ENCODE measurements around the gene FRMPD3.
"Not testable (repeated sequence)": the region's sequence is repeated elsewhere in the genome, so short reads cannot be mapped to it uniquely, and the experiment has no call there.

The FRMPD3 gene

DNA sequence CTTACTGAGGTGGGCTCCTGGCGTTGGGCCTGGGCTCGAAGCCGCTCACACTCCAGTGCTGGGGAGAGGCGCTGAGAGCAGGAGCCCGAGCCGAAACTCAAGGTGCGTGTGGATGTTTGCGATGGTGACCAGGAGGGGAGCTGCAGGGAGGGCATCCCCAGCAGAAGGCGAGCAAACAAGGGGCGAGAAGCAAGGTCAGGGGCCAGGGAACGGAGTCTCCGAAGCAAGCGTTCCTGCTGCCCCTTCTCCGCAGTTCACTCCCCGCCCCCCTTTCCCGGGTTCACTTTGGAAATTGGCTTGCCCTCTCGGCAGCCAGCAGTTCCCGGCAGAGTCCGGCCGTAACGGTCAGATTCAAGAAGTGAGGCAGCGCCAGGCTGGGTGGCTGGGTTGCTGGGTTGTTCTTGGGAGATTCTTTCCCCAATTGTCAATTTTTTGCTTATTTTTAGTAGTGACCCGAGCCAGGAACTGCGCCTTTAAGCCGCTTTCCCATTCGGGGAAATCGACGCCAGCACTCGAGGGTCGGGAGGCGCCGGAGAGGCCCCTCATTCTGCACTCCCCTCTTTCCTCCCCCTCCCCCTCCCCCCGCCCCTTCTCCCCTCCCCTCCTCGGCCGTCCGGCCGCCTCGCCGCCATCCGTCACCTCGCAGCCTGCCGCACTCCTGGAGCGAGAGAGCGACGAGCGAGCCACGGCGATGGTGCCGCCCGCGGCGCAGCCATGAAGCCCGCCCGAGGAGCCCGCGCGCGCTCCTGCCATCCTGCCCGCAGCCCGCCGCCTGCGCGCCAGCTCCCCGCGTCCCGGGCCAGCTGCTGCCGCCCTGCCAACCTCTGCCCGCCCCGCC is at the start of gene FRMPD3:
TSS of gene FRMPD3 (plus strand) at position 655 of the 838 bp plus-strand sequence. CDS start 76,937 bp downstream, outside the sequence.
- DNase-seq (ENCODE audit: low read depth, low spot score) = no peak

- DNase-seq (ENCODE audit: low read depth, low spot score) = no peak
Measured at GRCh38 chrX:107420571-107420970, 28.9 kb upstream of the FRMPD3 start.

GRCh38 chrX:107421337-107421861 is 28.1 kb upstream of the FRMPD3 start:
- DNase-seq (ENCODE audit: low read depth, low spot score) = no peak

DNA sequence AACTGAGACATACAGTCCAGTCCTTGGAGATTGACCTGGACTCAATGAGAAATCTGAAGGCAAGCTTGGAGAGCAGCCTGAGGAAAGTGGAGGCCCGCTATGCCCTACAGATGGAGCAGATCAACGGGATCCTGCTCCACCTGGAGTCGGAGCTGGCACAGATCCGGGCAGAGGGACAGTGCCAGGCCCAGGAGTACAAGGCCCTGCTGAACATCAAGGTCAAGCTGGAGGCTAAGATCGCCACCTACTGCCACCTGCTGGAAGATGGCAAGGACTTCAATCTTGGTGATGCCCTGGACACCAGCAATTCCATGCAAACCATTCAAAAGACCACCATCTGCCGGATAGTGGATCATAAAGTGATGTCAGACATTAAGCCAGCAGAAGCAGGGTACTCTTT is 20.4 kb upstream of the FRMPD3 start:
- no peak for DNase-seq (ENCODE audit: low read depth, low spot score)

DNA sequence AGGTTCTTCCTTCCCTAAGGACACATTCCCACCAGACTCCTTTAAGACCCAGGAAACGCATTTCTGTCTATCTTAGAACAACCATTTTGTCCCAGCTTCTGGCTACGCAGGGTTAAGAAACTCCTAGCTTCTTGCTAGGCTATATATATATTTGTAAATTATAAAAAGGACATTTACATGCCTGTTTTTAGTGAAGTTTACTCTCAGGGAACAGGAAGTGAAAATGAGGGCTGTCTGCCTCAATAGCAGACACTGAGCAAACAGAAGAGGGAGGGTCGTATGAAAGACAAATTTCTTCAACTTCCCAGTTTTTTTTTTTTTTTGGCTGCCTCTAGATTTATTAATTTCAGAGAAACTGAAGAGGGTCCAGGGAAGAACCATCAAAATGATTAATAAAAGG is 9.3 kb upstream of the FRMPD3 start:
- no peak for DNase-seq (ENCODE audit: low read depth, low spot score)

DNA sequence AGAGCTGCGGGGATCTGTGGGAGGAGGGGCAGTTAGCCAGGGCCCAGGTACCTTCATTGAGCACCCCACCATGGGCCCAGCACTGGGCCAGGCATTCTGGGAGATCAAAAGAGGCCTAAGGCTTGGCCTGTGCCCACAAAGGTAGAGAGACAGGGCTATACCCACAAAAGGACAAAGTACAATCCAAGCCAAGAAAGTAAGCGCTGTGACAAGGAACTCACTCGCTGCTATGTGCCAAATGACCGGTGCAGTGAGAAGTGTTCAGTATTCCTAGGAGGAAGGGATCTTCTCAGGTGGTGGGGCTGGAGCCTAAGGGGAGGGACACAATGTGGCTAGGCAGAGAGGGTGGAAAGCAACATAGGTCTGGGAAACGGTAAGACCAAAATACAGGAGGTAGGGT is 8.8 kb upstream of the FRMPD3 start:
- no peak for DNase-seq (ENCODE audit: low read depth, low spot score)

DNA sequence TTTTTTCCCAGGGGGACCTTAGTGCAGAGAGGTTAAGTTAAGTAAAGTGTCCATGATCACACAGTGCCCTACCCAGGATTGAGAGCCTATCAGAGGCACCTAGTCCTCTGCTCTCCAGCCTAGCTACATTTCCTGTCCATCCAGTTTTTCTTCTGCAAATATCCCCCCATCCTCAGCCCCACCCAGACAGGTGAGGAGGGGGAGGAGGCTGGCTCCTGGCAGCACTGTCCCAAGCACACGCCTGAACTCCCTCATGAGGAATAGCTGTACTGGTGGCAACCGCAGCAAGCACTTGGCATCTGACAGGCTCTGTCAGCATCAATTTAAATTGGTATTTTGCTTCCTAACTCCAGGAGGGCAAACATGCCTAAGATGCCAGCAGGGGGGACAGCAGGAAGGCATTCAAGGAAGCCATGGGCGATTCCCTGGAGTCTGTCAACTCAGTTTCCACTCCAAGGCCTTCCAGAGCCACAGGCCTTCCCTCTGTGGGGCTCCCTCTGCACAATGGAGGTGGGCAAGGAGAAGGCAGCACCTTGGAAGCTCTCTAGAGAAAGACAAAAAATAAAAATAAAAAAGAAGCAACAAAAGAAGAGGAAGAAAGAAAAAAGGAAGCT is 6.4 kb upstream of the FRMPD3 start:
- DNase-seq (ENCODE audit: low read depth, low spot score) = no peak

GRCh38 chrX:107445146-107445545 is 4.3 kb upstream of the FRMPD3 start:
- DNase-seq (ENCODE audit: low read depth, low spot score) = no peak

- no peak for DNase-seq (ENCODE audit: low read depth, low spot score)
Measured at GRCh38 chrX:107445631-107446030, 3.8 kb upstream of the FRMPD3 start.

DNA sequence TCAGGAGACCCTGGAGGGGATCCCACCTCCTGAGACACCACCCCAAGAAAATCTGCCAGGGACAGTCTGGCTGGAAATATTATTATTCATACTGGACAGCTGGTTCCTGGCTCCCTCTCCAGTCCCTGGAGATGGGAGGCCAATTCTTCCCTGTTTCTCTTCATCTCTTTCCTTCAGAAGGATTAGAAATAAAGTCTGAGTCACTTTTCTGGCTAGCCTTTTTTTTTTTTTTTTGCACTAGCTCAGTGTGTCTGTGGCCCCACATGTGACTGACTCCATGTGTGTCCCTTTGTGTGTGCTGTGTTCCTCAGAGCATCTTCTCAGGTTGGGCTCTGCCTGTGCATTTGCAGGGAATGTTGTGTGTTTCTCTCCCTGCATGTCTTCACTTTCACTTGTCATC is 1.8 kb upstream of the FRMPD3 start:
- no peak for DNase-seq (ENCODE audit: low read depth, low spot score)

- no peak for DNase-seq (ENCODE audit: low read depth, low spot score)
Measured at GRCh38 chrX:107448625-107448997, 841 bp upstream of the FRMPD3 start.

DNA sequence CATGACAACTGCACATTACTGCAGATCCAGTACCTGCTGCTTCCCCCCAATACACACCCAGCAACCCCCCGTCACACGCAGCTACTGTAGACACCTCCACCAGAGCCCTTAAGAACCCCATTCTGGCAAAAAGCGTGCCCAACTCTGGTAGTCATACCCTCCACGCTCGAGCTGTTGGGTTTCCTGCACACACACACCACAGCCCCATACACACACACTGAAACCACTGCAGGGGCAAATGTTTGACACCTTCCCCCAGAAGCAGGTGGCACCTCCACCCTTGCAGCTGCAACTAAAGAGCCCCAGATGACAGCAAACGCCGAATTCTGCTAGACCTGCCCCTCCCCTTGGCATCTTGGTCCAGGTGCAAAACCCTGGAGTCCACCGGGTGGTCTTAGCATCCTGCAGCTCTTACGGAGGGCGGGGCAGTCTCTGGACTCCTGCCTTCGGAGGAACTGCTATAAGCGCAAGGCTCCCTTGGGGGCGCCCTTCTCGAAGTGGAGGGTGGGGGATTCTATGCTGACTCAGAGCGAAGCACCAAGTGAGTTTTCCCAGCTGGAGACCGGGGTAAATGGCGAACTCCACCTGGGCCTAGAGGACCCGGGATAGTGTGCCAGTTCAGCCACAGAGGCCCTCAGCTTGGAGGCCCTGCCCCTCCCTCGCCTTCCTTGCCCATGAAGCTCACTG is 1.5 kb downstream of the FRMPD3 start:
- no peak for DNase-seq (ENCODE audit: low read depth, low spot score)

GRCh38 chrX:107451731-107452130 is 2.3 kb downstream of the FRMPD3 start:
- DNase-seq (ENCODE audit: low read depth, low spot score) = no peak

DNA sequence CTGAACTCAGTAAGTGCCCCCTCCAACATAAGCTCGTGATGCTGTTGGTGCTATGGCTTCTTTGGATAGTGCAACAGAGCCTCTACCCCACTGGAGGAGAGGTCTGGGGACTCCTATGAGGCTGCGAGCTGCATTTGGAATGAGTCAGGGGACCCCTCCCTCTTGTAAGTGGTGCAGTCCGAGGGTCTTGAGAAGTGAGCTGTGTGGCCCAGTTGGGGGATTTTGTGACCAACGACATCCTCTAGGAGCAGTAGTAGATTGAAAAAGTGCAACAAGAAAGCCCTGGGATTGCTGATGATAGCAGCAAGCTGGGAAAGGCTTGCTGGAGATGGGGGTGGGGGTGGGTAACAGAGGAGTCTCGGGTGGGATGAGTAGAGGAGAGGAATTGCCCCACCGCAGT is 3.1 kb downstream of the FRMPD3 start:
- DNase-seq (ENCODE audit: low read depth, low spot score) = no peak

GRCh38 chrX:107454302-107454701 is 4.8 kb downstream of the FRMPD3 start:
- DNase-seq (ENCODE audit: low read depth, low spot score) = no peak

DNA sequence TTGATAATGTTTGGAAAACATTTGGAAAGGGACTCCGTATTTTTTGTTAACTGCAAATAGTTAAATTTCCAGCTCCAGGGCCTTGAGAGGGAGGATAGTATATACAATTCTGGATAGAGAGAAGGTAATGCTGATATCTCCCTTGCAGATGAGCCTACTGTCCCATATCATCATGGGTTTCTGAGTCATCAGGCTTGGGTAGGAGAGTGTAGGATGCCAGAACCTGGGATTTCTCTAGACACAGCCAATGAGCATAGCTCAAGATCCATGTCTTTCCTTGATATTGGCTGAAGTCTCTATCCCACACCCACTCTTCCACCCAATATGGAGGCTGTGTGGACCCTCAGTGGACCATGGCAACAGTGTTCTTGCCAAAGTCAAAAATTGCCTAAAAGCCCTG is 7.8 kb downstream of the FRMPD3 start:
- DNase-seq (ENCODE audit: low read depth, low spot score) = no peak

DNA sequence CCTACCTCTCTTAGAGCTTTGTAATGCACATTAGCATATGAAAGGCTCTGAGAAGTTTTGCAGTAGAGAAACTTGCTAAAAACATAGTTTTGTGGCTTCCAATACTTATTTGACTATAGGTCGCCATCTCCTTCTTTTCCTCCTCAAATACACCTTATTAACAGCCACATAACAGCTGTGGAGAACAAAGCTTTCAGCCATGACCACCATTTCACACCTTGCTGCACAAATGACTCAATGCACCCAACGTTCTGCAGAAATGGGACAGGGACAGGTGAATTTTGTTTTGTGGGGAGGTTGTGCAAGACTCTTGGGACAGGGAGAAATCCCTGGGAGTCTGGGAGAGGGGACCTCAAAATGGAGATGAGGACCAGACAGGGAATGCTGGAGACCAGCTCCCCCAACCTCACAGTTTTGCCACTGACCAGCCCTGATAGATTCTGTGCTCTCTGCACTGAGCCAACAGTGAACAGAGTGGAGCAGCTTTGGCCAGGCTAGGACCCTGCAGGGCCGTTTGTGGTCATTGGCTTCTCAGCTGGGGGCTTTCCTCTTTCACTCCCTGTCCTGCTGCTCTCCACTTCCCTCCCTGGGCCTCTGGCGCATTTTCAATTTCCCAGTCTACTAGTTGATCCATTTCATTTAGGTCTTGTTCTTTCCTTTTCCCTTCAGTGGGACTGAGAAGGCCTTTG is 16.6 kb downstream of the FRMPD3 start:
- no peak for DNase-seq (ENCODE audit: low read depth, low spot score)

- DNase-seq (ENCODE audit: low read depth, low spot score) = no peak
Measured at GRCh38 chrX:107467271-107467670, 17.8 kb downstream of the FRMPD3 start.

DNA sequence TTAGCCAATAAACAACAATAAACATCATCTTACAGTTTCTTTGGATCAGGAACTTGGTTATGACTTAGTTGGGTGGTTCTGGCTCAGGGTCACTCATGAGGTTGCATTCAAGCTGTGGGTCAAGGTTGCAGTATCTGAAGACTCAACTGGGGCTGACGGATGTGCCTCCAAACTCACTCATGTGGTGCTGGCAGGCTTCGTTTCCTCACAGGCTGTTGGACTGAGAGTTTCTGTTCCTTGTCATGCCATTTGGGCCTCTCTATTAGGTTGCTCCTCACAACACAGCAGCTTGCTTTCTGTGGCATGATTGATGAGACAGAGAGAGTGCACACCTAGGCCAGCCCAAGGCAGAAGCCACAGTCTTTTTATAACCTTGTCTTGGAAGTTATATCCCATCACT is 20.7 kb downstream of the FRMPD3 start:
- DNase-seq (ENCODE audit: low read depth, low spot score) = no peak

DNA sequence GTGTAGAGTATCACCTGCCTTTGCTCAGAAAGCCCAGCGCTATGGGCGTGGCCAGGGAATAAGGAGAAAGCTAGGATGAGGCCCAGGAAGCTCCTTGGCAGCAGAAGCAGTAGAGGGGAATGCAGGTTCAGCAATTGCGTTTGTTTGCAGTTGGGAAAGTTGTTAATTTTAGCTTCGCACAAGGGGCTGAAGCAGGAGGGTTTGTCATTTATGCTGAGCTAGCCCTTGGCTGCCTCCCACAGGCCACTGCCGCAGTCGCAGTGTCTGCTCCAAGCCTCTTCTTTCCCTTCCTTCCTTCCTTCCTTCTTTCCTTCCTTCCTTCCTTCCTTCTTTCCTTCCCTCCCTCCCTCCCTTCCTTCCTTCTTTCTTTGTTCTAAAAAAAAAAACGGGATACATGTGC is 21.5 kb downstream of the FRMPD3 start:
- DNase-seq (ENCODE audit: low read depth, low spot score) = no peak

DNA sequence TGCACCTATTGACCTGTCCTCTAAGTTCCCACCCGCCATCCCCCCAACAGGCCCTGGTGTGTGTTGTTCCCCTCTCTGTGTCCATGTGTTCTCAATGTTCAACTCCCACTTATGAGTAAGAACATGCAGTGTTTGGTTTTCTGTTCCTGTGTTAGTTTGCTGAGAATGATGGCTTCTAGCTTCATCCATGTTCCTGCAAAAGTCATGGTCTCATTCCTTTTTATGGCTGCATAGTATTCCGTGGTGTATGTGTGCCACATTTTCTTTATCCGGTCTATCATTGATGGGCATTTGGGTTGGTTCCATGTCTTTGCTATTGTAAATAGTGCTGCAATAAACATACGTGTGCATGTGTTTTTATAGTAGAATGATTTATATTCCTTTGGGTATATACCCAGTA is 22.0 kb downstream of the FRMPD3 start:
- not testable (repeated sequence) for DNase-seq (ENCODE audit: low read depth, low spot score)

- no peak for DNase-seq (ENCODE audit: low read depth, low spot score)
Measured at GRCh38 chrX:107477406-107477805, 28.0 kb downstream of the FRMPD3 start.

Data from activated CD4-positive, CD25-positive, alpha-beta regulatory T cell treated with anti-CD3 and anti-CD28 coated beads, Interleukin-2, amount 50 U/mL, for 16 hours (primary cell).